Sigmoid colon (tissue), 7 donors: Measurements from ENCODE around the gene HRH2. TPM values are rescaled to one million over a fixed set of nuclear protein-coding genes. Genes with fewer than 3 reads are reported as not detected.

ENCODE experiments used
- DNase-seq: peaks from one replicate; pipeline ENCODE4 v3.0.0-alpha.2; 2019
- H3K27ac ChIP-seq, 4 donors: fragments of 200-600 bp; sonication (generic); one replicate each; pipeline ENCODE4 v1.5.1; 2016 to 2019; ENCODE audit warnings: mild to moderate bottlenecking in 1 of 4
- H3K27me3 ChIP-seq, 3 donors: fragments of 200-600 bp; sonication (generic); one replicate each; pipeline ENCODE4 v1.5.1; 2019; ENCODE audit warnings: mild to moderate bottlenecking in 1 of 3
- H3K36me3 ChIP-seq, 4 donors: fragments of 200-600 bp; sonication (generic); one replicate each; pipeline ENCODE4 v1.5.1; 2016 to 2019
- H3K4me1 ChIP-seq, 4 donors: fragments of 200-600 bp; sonication (generic); one replicate each; pipeline ENCODE4 v1.5.1; 2017 to 2019
- H3K4me3 ChIP-seq, 4 donors: fragments of 200-600 bp; sonication (generic); one replicate each; pipeline ENCODE4 v1.5.1; 2017 to 2019; ENCODE audit warnings: mild to moderate bottlenecking in 2 of 4, moderate library complexity in 1 of 4
- H3K9me3 ChIP-seq, 4 donors: fragments of 200-600 bp in 3 of 4; sonication (generic) in 3 of 4; one replicate each; pipeline versions ENCODE4 v1.5.1 to v1.6.1; 2013 to 2019
- CTCF ChIP-seq, 4 experiments: fragments of 450-650 bp in 3 of 4; fragments of 200-600 bp in 1 of 4; IDR thresholded peaks; one replicate each; pipeline ENCODE4 v1.5.1; 2016 to 2019; ENCODE audit warnings: antibody characterized with exemption in 4 of 4, mild to moderate bottlenecking in 3 of 4, moderate library complexity in 2 of 4
- EP300 ChIP-seq, 4 donors: sonication (generic); formaldehyde crosslinking; IDR thresholded peaks; one replicate each; pipeline ENCODE4 v1.6.1; 2017; ENCODE audit warnings: antibody characterized with exemption in 4 of 4
- POLR2A ChIP-seq, 2 donors: fragments of 450-650 bp; IDR thresholded peaks; one replicate each; pipeline ENCODE4 v1.6.1; 2016; ENCODE audit warnings: antibody characterized with exemption in 2 of 2, mild to moderate bottlenecking in 2 of 2, moderate library complexity in 2 of 2
- POLR2AphosphoS5 ChIP-seq, 4 donors: sonication (generic); formaldehyde crosslinking; IDR thresholded peaks; one replicate each; pipeline ENCODE4 v1.6.1; 2017; ENCODE audit warnings: antibody characterized with exemption in 4 of 4
- WGBS, 2 donors: extraction: QIAGEN DNeasy Blood & Tissue Kit; methylation state at CpG; one replicate each; pipeline ENCODE4 v1.1.7; 2013; 5-methylcytosine and 5-hydroxymethylcytosine counted together
- intact Hi-C: fragments of 100-400 bp; cut with DNase I; formaldehyde crosslinking; loops from one replicate; pipeline ENCODE4 v1.15.1; 2023
- polyA plus RNA-seq, 3 donors: library from polyadenylated mRNA; stranded (reverse); fragments of 200-250 nt; gene quantifications; one replicate each; pipeline ENCODE4 v1.2.3, GENCODE V29; 2013
- total RNA-seq, 4 donors: library from RNA; depleted of rRNA; stranded (reverse); fragments of >200 nt; gene quantifications; one replicate each; pipeline ENCODE4 v1.1.0, GENCODE V29; 2016
- donor health status: healthy with polysubstance abuse.
- donor health status: Bipolar disorder and iron deficiency.
- donor health status: healthy.

HRH2 gene
- total and polyA plus RNA-seq, 7 donors, result under 0.01 to 3.8 (median 1.5) TPM

DNA sequence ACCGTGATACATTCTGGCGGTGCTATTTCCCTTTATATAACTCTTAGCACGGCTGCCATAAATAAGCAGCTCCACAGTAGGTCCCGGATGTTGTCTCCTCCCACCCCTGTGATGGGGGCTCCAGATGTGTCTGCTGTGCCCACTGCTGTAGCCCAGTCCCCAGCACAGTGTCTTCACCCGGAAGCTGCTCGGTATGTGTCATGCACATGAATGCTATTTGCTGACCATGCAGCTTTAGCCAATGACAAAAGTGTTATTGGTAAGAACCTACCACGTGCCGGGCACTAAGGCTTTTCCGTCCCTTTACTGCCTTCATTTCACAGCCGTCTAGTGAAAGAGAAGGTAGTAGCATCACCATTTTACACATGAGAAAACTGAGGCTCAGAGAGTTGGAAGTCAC lies 20.2 kb downstream of the HRH2 start:
- no peak overlapping the region for H3K27ac ChIP-seq
- no peaks in the 10 kb centered on the region for H3K9me3 ChIP-seq
- TF ChIP-seq POLR2A (IDR thresholded peaks at IDR 0.05) (no peak), CTCF (IDR thresholded peaks at IDR 0.05) (no peak), POLR2AphosphoS5 (IDR thresholded peaks at IDR 0.05) (no peak), EP300 (IDR thresholded peaks at IDR 0.05) (no peak)
- H3K36me3 ChIP-seq, result no peaks in the 10 kb centered on the region
- H3K4me3 ChIP-seq, result no peak overlapping the region
- intact Hi-C loops, result no loop called here
- peaks cover 0 to 11% (median 0%) of the 10 kb centered on the region in 3 donors for H3K27me3 ChIP-seq
- no peaks in the 10 kb centered on the region for H3K4me1 ChIP-seq
- 85 to 86% methylated on average over 10 of the region's 10 CpGs for WGBS, 2 donors
- no peak for DNase-seq

DNA sequence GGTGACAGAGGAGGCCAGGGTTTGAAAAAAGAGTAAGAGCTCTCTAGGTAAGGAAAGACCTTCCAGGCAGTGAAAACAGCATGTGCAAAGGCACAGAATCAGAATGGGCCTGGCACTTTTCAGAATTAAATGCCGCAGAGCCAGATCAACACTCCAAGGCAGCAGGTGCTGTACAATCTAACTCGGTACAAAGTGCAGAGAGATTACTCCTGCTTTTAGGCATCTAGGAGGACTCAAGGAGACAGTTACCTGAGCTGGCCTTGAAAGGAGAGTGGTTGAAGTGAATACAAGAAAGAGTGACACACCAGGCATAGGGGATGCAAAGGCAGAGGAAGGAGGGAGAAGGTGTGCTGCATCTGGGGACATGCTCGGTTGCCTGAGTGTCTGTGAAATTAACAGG lies 21.5 kb downstream of the HRH2 start:
- Histone ChIP-seq H3K9me3 (no peaks in the 10 kb centered on the region), H3K4me1 (no peaks in the 10 kb centered on the region), H3K27ac (no peak overlapping the region), H3K27me3 (peaks cover 0 to 11% (median 0%) of the 10 kb centered on the region in 3 donors), H3K4me3 (no peak overlapping the region), H3K36me3 (no peaks in the 10 kb centered on the region)
- peak; percentile 10 for DNase-seq
- WGBS, 2 donors, result 56 to 82% methylated on average over 3 of the region's 3 CpGs
- intact Hi-C loops, result no loop called here
- no peak for TF ChIP-seq POLR2AphosphoS5 (IDR thresholded peaks at IDR 0.05)
- TF ChIP-seq POLR2A (IDR thresholded peaks at IDR 0.05), result no peak
- no peak for TF ChIP-seq EP300 (IDR thresholded peaks at IDR 0.05)
- TF ChIP-seq CTCF (IDR thresholded peaks at IDR 0.05), result no peak

- peaks cover 0 to 11% (median 0%) of the 10 kb centered on the region in 3 donors for H3K27me3 ChIP-seq
- DNase-seq, result peak; percentile 28
- WGBS, 2 donors, result 77 to 86% methylated on average over 8 of the region's 8 CpGs
- intact Hi-C loops, result no loop called here
- H3K4me3 ChIP-seq, result no peak overlapping the region
- no peaks in the 10 kb centered on the region for H3K36me3 ChIP-seq
- H3K4me1 ChIP-seq, result no peaks in the 10 kb centered on the region
- TF ChIP-seq EP300 (IDR thresholded peaks at IDR 0.05) (no peak), POLR2AphosphoS5 (IDR thresholded peaks at IDR 0.05) (no peak), POLR2A (IDR thresholded peaks at IDR 0.05) (no peak), CTCF (IDR thresholded peaks at IDR 0.05) (no peak)
- H3K9me3 ChIP-seq, result no peaks in the 10 kb centered on the region
- no peak overlapping the region for H3K27ac ChIP-seq
Observed at GRCh38 chr5:175680020-175680419, 22.1 kb downstream of the HRH2 start.

GRCh38 chr5:175680463-175680862 lies 22.6 kb downstream of the HRH2 start:
- Histone ChIP-seq H3K4me3 (no peak overlapping the region), H3K27me3 (peaks cover 0 to 11% (median 0%) of the 10 kb centered on the region in 3 donors), H3K9me3 (no peaks in the 10 kb centered on the region), H3K4me1 (no peaks in the 10 kb centered on the region), H3K36me3 (no peaks in the 10 kb centered on the region), H3K27ac (no peak overlapping the region)
- WGBS, 2 donors, result 81 to 84% methylated on average over 7 of the region's 7 CpGs
- intact Hi-C loops, result no loop called here
- TF ChIP-seq CTCF (IDR thresholded peaks at IDR 0.05), result no peak
- no peak for TF ChIP-seq POLR2AphosphoS5 (IDR thresholded peaks at IDR 0.05)
- TF ChIP-seq POLR2A (IDR thresholded peaks at IDR 0.05), result no peak
- no peak for TF ChIP-seq EP300 (IDR thresholded peaks at IDR 0.05)
- DNase-seq, result peak; percentile 2
